ENCODE results near the gene GBP2.

DNA sequence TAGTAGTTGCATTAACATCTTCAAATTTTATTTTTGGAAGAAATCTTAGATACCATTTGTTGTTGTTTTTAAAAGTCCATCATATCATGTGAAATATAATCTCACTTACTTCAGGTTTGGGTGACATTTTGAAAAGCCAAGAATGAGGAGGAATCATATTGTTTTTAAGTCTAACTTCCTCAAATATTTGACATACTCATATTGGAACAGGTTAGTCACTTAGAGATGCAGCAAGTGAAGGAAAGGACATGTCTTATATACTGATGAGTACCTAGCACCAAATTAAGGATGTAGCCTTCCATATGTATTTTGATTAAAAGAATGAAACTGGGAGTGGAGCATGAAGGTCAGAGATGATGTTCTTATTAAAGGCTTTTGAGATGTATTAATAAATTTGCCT is 23.9 kb downstream of the GBP2 start:
- TF ChIP-seq, protein P1, sequence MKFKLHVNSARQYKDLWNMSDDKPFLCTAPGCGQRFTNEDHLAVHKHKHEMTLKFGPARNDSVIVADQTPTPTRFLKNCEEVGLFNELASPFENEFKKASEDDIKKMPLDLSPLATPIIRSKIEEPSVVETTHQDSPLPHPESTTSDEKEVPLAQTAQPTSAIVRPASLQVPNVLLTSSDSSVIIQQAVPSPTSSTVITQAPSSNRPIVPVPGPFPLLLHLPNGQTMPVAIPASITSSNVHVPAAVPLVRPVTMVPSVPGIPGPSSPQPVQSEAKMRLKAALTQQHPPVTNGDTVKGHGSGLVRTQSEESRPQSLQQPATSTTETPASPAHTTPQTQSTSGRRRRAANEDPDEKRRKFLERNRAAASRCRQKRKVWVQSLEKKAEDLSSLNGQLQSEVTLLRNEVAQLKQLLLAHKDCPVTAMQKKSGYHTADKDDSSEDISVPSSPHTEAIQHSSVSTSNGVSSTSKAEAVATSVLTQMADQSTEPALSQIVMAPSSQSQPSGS (tag by site-specific recombination; IDR thresholded peaks at IDR 0.05; ENCODE audit: low read depth), result no peak
- TF ChIP-seq ZNF24 (tag by site-specific recombination; IDR thresholded peaks at IDR 0.05), result no peak
- TF ChIP-seq ZNF629 (tag by site-specific recombination; IDR thresholded peaks at IDR 0.05), result no peak
- TF ChIP-seq, protein P2, sequence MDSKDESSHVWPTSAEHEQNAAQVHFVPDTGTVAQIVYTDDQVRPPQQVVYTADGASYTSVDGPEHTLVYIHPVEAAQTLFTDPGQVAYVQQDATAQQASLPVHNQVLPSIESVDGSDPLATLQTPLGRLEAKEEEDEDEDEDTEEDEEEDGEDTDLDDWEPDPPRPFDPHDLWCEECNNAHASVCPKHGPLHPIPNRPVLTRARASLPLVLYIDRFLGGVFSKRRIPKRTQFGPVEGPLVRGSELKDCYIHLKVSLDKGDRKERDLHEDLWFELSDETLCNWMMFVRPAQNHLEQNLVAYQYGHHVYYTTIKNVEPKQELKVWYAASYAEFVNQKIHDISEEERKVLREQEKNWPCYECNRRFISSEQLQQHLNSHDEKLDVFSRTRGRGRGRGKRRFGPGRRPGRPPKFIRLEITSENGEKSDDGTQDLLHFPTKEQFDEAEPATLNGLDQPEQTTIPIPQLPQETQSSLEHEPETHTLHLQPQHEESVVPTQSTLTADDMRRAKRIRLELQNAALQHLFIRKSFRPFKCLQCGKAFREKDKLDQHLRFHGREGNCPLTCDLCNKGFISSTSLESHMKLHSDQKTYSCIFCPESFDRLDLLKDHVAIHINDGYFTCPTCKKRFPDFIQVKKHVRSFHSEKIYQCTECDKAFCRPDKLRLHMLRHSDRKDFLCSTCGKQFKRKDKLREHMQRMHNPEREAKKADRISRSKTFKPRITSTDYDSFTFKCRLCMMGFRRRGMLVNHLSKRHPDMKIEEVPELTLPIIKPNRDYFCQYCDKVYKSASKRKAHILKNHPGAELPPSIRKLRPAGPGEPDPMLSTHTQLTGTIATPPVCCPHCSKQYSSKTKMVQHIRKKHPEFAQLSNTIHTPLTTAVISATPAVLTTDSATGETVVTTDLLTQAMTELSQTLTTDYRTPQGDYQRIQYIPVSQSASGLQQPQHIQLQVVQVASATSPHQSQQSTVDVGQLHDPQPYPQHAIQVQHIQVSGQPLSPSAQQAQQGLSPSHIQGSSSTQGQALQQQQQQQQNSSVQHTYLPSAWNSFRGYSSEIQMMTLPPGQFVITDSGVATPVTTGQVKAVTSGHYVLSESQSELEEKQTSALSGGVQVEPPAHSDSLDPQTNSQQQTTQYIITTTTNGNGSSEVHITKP (tag by site-specific recombination; IDR thresholded peaks at IDR 0.05), result no peak
- TF ChIP-seq ZEB2 (tag by site-specific recombination; IDR thresholded peaks at IDR 0.05), result no peak
- TF ChIP-seq, protein P3, sequence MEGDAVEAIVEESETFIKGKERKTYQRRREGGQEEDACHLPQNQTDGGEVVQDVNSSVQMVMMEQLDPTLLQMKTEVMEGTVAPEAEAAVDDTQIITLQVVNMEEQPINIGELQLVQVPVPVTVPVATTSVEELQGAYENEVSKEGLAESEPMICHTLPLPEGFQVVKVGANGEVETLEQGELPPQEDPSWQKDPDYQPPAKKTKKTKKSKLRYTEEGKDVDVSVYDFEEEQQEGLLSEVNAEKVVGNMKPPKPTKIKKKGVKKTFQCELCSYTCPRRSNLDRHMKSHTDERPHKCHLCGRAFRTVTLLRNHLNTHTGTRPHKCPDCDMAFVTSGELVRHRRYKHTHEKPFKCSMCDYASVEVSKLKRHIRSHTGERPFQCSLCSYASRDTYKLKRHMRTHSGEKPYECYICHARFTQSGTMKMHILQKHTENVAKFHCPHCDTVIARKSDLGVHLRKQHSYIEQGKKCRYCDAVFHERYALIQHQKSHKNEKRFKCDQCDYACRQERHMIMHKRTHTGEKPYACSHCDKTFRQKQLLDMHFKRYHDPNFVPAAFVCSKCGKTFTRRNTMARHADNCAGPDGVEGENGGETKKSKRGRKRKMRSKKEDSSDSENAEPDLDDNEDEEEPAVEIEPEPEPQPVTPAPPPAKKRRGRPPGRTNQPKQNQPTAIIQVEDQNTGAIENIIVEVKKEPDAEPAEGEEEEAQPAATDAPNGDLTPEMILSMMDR (tag by site-specific recombination; IDR thresholded peaks at IDR 0.05), result no peak
- TF ChIP-seq, protein P4, sequence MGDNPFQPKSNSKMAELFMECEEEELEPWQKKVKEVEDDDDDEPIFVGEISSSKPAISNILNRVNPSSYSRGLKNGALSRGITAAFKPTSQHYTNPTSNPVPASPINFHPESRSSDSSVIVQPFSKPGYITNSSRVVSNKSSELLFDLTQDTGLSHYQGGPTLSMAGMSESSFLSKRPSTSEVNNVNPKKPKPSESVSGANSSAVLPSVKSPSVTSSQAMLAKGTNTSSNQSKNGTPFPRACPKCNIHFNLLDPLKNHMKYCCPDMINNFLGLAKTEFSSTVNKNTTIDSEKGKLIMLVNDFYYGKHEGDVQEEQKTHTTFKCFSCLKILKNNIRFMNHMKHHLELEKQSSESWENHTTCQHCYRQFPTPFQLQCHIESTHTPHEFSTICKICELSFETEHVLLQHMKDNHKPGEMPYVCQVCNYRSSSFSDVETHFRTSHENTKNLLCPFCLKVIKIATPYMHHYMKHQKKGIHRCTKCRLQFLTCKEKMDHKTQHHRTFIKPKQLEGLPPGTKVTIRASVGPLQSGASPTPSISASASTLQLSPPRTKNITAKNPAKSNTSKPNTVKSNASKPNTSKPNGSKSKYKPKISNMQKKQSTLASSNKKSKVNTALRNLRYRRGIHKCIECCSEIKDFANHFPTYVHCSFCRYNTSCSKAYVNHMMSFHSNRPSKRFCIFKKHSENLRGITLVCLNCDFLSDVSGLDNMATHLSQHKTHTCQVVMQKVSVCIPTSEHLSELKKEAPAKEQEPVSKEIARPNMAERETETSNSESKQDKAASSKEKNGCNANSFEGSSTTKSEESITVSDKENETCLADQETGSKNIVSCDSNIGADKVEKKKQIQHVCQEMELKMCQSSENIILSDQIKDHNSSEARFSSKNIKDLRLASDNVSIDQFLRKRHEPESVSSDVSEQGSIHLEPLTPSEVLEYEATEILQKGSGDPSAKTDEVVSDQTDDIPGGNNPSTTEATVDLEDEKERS (tag by site-specific recombination; IDR thresholded peaks at IDR 0.05), result no peak
